Neutrophil (primary cell): Measurements from ENCODE around the gene PDX1.
"Not testable (repeated sequence)": the region's sequence is repeated elsewhere in the genome, so short reads cannot be mapped to it uniquely, and the experiment has no call there.

ENCODE experiments used
- H3K27ac ChIP-seq: fragments of 200-600 bp; sonication (generic); 2 replicates; pipeline ENCODE4 v1.5.1; 2016; ENCODE audit warnings: mild to moderate bottlenecking, moderate library complexity
- H3K27me3 ChIP-seq: fragments of 200-600 bp; sonication (generic); 2 replicates; pipeline ENCODE4 v1.6.0; 2016; ENCODE audit warnings: mild to moderate bottlenecking
- H3K36me3 ChIP-seq: fragments of 200-600 bp; sonication (generic); 2 replicates; pipeline ENCODE4 v1.5.1; 2017
- H3K4me1 ChIP-seq, 2 experiments: fragments of 200-600 bp in 1 of 2; sonication (generic) in 1 of 2; 1 replicate in 1 of 2; 2 replicates in 1 of 2; pipeline versions ENCODE4 v1.5.1 to v1.6.1; 2013 to 2016; ENCODE audit warnings: low read depth in 1 of 2, low read length in 1 of 2, mild to moderate bottlenecking in 1 of 2, moderate library complexity in 1 of 2; ENCODE audit not compliant: control insufficient read depth in 1 of 2, insufficient read depth in 1 of 2
- H3K4me3 ChIP-seq, 2 experiments: fragments of 200-600 bp in 1 of 2; sonication (generic) in 1 of 2; 1 replicate in 1 of 2; 2 replicates in 1 of 2; pipeline ENCODE4 v1.5.1; 2013 to 2016; ENCODE audit warnings: low read depth in 1 of 2, low read length in 1 of 2, mild to moderate bottlenecking in 1 of 2, moderate library complexity in 1 of 2
- H3K9me3 ChIP-seq: fragments of 200-600 bp; sonication (generic); 2 replicates; pipeline ENCODE4 v1.5.1; 2016
- TF ChIP-seq, protein P1 (sequence below): fragments of 200-600 bp; sonication (generic); IDR thresholded peaks from 2 replicates; pipeline ENCODE4 v1.5.1; 2016; ENCODE audit warnings: antibody characterized with exemption

The PDX1 gene

DNA sequence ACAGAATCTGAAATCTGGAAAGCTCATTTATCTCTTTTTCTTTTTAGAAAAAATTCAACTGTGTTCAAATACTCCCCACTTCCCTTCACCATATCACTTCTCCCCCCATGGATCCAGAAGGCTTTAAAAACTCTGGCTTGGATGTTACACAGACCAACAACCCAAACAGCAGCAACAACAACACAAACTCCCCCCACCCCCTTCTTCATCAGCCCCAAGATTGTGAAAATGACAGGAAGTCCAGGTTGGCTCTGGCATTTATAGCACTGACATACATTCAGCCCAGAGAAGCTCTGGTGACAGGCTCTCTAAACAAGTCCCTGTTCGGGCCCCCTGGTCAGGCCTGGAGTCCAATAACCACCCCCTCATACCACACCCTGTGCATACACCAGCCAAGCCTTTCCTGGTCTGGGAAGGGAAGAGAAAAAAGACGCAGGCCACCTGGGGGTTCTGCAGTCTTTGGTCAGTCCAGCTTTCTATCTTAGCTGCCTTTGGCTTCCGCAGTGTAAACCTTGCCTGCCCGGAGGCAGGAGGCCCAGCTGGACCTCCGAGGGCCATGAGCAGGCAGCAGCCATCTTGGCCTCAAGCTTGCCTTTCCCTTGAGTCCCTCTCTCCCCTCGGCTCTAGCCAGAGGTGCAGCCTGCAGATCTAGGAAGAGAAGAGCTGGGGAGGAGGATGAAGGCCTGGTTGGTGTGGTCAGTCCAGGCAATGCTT is 42.5 kb downstream of the PDX1 start:
- no peaks in the 10 kb centered on the region for H3K36me3 ChIP-seq
- H3K4me3 ChIP-seq: no peak overlapping the region
- peaks cover 5 to 12% of the 10 kb centered on the region in 2 experiments for H3K4me1 ChIP-seq
- H3K9me3 ChIP-seq: no peaks in the 10 kb centered on the region
- TF ChIP-seq, protein P1, sequence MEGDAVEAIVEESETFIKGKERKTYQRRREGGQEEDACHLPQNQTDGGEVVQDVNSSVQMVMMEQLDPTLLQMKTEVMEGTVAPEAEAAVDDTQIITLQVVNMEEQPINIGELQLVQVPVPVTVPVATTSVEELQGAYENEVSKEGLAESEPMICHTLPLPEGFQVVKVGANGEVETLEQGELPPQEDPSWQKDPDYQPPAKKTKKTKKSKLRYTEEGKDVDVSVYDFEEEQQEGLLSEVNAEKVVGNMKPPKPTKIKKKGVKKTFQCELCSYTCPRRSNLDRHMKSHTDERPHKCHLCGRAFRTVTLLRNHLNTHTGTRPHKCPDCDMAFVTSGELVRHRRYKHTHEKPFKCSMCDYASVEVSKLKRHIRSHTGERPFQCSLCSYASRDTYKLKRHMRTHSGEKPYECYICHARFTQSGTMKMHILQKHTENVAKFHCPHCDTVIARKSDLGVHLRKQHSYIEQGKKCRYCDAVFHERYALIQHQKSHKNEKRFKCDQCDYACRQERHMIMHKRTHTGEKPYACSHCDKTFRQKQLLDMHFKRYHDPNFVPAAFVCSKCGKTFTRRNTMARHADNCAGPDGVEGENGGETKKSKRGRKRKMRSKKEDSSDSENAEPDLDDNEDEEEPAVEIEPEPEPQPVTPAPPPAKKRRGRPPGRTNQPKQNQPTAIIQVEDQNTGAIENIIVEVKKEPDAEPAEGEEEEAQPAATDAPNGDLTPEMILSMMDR: no peak
- H3K27me3 ChIP-seq: peaks cover 100% of the 10 kb centered on the region
- H3K27ac ChIP-seq: no peak overlapping the region

DNA sequence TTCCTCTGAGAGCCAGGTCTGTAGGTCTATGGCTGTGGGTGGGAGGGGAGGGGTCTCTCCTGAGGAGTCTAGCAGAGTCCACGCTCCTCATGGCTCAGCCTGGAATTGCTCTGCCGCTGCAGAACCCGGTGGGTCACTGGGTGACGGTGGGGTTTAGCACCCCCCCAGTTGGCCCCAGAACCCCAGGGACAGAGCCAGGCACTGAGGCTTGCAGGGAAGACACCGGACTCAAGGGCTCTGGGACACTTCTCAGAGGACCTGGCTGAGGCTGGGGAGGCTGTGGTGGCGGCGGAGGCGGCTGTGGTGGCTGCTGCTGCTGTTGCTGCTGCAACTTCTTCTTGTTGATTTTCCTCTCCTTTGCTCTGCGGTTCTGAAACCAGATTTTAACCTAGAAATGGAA is 43.2 kb downstream of the PDX1 start:
- Histone ChIP-seq H3K27ac (no peak overlapping the region), H3K36me3 (no peaks in the 10 kb centered on the region), H3K27me3 (peaks cover 100% of the 10 kb centered on the region), H3K4me3 (no peak overlapping the region), H3K9me3 (no peaks in the 10 kb centered on the region), H3K4me1 (peaks cover 5 to 12% of the 10 kb centered on the region in 2 experiments)
- TF ChIP-seq, protein P1: no peak

DNA sequence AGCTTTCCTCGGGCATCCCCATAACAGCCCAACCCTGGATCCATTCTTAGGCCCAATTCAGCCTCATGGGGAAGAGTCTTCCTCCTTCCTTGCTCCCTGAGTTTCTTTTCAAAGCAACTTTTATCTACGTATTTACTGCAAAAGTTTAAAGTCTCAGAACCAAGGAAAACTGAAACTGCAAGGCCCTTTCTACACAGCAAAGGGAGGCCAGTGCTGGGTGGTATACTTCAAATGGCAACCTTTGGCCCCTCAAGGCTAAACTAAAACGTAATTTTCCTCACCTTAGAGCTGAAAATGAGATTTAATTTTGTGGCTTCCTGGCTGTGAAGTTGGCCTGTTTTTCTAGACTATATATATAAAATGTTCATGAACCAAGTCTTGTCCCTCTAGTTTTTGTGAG is 43.7 kb downstream of the PDX1 start:
- Histone ChIP-seq H3K27ac (no peak overlapping the region), H3K27me3 (peaks cover 100% of the 10 kb centered on the region), H3K4me1 (peaks cover 5 to 12% of the 10 kb centered on the region in 2 experiments), H3K36me3 (no peaks in the 10 kb centered on the region), H3K9me3 (no peaks in the 10 kb centered on the region), H3K4me3 (no peak overlapping the region)
- TF ChIP-seq, protein P1: no peak

DNA sequence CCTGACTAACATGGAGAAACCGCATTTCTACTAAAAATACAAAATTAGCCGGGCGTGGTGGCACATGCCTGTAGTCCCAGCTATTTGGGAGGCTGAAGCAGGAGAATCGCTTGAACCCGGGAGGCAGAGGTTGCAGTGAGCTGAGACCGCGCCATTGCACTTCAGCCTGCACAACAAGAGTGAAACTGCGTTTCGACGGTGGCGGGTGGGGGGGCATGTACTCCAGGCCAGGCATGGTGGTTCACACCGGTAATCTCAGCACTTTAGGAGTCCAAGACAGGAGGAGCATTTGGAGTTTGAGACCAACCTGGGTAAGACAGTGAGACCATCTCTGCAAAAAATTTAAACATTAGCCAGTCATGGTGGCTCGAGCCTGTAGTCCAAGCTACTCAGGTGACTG is 44.4 kb downstream of the PDX1 start:
- not testable (repeated sequence) for H3K36me3 ChIP-seq, H3K27ac ChIP-seq, H3K4me3 ChIP-seq, H3K9me3 ChIP-seq
- peaks cover 100% of the 10 kb centered on the region for H3K27me3 ChIP-seq
- H3K4me1 ChIP-seq: peaks cover 7 to 12% of the 10 kb centered on the region in 2 experiments

DNA sequence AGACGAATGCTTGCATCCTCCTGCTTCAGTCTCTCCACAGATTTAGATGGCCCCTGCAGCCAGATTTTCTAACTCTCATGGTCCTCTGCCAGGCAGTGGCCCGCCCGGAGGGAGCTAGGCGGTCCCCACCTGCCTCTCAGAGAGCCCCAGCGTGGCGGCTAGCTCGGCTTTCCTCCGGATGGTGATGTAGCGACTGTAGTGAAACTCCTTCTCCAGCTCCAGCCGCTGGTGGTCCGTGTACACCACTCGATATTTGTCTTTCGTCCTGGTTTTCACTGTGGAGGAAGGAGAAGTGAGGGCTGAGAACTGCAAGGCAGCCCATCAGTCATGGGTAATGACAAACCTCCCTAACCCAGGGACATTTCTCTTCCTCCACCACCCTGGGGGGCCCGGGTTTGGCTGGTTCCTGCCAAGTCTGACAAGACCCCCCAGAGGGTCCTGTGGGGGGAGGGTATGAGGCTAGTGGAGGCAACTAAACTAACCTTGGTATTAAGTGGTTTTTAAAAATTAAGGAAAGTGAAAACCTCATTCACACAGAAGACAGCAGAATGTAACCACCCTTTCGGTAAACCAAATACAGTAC is 45.0 kb downstream of the PDX1 start:
- H3K4me1 ChIP-seq: peaks cover 7 to 12% of the 10 kb centered on the region in 2 experiments
- no peak overlapping the region for H3K4me3 ChIP-seq
- H3K27ac ChIP-seq: no peak overlapping the region
- no peaks in the 10 kb centered on the region for H3K9me3 ChIP-seq
- TF ChIP-seq, protein P1: no peak
- peaks cover 100% of the 10 kb centered on the region for H3K27me3 ChIP-seq
- H3K36me3 ChIP-seq: no peaks in the 10 kb centered on the region

DNA sequence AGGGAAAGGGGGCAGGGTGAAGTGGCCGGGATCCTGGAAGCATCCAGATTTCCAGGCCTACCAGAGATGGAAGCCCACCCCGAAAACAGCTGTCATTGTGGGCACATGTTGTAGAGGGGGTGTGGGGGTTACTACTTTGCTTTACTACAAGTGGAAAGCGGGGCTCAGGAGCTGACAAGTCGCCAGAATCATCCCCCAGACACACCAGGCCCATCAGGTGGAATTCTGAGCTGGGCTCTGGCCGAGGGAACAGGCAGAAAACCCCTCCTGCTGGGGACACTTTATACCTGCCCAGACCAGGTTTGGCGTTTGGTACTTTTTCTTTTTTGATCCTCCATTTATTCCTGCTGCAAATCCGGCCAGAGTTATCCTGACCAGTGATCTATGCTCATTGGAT is 45.5 kb downstream of the PDX1 start:
- Histone ChIP-seq H3K9me3 (no peaks in the 10 kb centered on the region), H3K4me3 (no peak overlapping the region), H3K27me3 (peaks cover 100% of the 10 kb centered on the region), H3K27ac (no peak overlapping the region), H3K36me3 (no peaks in the 10 kb centered on the region), H3K4me1 (peaks cover 6 to 9% of the 10 kb centered on the region in 2 experiments)
- TF ChIP-seq, protein P1: no peak
